SU-DHL-6 (cell line): ENCODE data around the gene HOXB1.

Source experiments
- H2AFZ ChIP-seq: fragments of 200-600 bp; sonication (generic); 2 replicates; pipeline ENCODE4 v1.6.1; 2014; ENCODE audit warnings: low read depth, mild to moderate bottlenecking, moderate library complexity, mixed read lengths, antibody characterized with exemption, low read length; ENCODE audit not compliant: severe bottlenecking
- H3F3A ChIP-seq: fragments of 200-600 bp; shearing (Covaris generic); 2 replicates; pipeline ENCODE4 v1.6.0; 2016; ENCODE audit warnings: antibody characterized with exemption, mild to moderate bottlenecking; ENCODE audit not compliant: insufficient read depth
- H3K27ac ChIP-seq: fragments of 200-600 bp; sonication (generic); 2 replicates; pipeline ENCODE4 v1.5.1; 2016; ENCODE audit warnings: low read depth, mild to moderate bottlenecking, low read length, moderate library complexity, mixed read lengths
- H3K27me3 ChIP-seq: fragments of 200-600 bp; sonication (generic), shearing (Covaris generic); 2 replicates; pipeline ENCODE4 v1.6.0; 2014; ENCODE audit warnings: mild to moderate bottlenecking, low read length
- H3K36me3 ChIP-seq: fragments of 200-600 bp; sonication (generic); 2 replicates; pipeline ENCODE4 v1.6.1; 2014; ENCODE audit warnings: mild to moderate bottlenecking, low read length, mixed read lengths
- H3K4me2 ChIP-seq: fragments of 300-600, 200-600 bp; shearing (Covaris generic), sonication (generic); 2 replicates; pipeline ENCODE4 v1.6.0; 2014; ENCODE audit warnings: low read length, low read depth, mild to moderate bottlenecking; ENCODE audit not compliant: poor library complexity, severe bottlenecking
- H3K4me3 ChIP-seq: fragments of 200-600 bp; sonication (generic); 2 replicates; pipeline ENCODE4 v1.5.1; 2014; ENCODE audit warnings: antibody characterized with exemption, low read length, mild to moderate bottlenecking, mixed read lengths; ENCODE audit not compliant: insufficient read depth, poor library complexity, severe bottlenecking
- H3K79me2 ChIP-seq: fragments of 200-600 bp; sonication (generic); 2 replicates; pipeline ENCODE4 v1.6.1; 2014; ENCODE audit warnings: mild to moderate bottlenecking, low read length, moderate library complexity; ENCODE audit not compliant: insufficient read depth
- H3K9ac ChIP-seq: fragments of 200-600 bp; sonication (generic); 2 replicates; pipeline ENCODE4 v1.7.0; 2014; ENCODE audit warnings: mild to moderate bottlenecking, low read length
- H3K9me2 ChIP-seq: fragments of 200-600 bp; sonication (generic); replicated peaks from 2 replicates; pipeline ENCODE4 v1.6.1; 2014; ENCODE audit warnings: low read length; ENCODE audit not compliant: insufficient read depth
- H3K9me3 ChIP-seq: fragments of 200-600 bp; sonication (generic); 2 replicates; pipeline ENCODE4 v1.6.1; 2014; ENCODE audit warnings: low read length, mixed read lengths; ENCODE audit not compliant: insufficient read depth
- H4K20me1 ChIP-seq: fragments of 200-600 bp; sonication (generic); 2 replicates; pipeline ENCODE4 v1.6.1; 2014; ENCODE audit warnings: low read depth, mild to moderate bottlenecking, antibody characterized with exemption, low read length, moderate library complexity, mixed read lengths
- CTCF ChIP-seq: fragments of 200-600 bp; sonication (generic); IDR thresholded peaks from one replicate; pipeline ENCODE4 v1.5.1; 2017; ENCODE audit warnings: antibody characterized with exemption, mild to moderate bottlenecking, low read length, moderate library complexity; ENCODE audit not compliant: insufficient read depth, poor library complexity, severe bottlenecking
- EZH2phosphoT487 ChIP-seq: fragments of 200-600 bp; sonication (generic), shearing (Covaris generic); conservative IDR thresholded peaks from 2 replicates; pipeline ENCODE4 v1.6.1; 2018; ENCODE audit warnings: mild to moderate bottlenecking, antibody characterized with exemption, low read length, moderate library complexity, mixed read lengths

The HOXB1 gene

GRCh38 chr17:48541036-48541576 lies 10.3 kb upstream of the HOXB1 start:
- Histone ChIP-seq H3K4me2 (no peak overlapping the region), H3K27ac (no peak overlapping the region), H4K20me1 (no peaks in the 10 kb centered on the region), H2AFZ (no peak overlapping the region), H3K9me2 (no peaks in the 10 kb centered on the region), H3K36me3 (no peaks in the 10 kb centered on the region), H3K9me3 (no peaks in the 10 kb centered on the region), H3K79me2 (no peaks in the 10 kb centered on the region), H3F3A (no peaks in the 10 kb centered on the region), H3K4me3 (no peak overlapping the region), H3K9ac (no peak overlapping the region), H3K27me3 (no peaks in the 10 kb centered on the region; the same call in 1 of the 2 replicates)
- TF ChIP-seq EZH2phosphoT487 = no peak
- no peak for TF ChIP-seq CTCF

GRCh38 chr17:48540213-48540612 lies 9.4 kb upstream of the HOXB1 start:
- Histone ChIP-seq H3K79me2 (no peaks in the 10 kb centered on the region), H3F3A (no peaks in the 10 kb centered on the region), H3K27me3 (no peaks in the 10 kb centered on the region; the same call in 1 of the 2 replicates), H4K20me1 (no peaks in the 10 kb centered on the region), H3K27ac (no peak overlapping the region), H3K9me2 (no peaks in the 10 kb centered on the region), H3K4me2 (no peak overlapping the region), H3K9ac (no peak overlapping the region), H3K9me3 (no peaks in the 10 kb centered on the region), H2AFZ (no peak overlapping the region), H3K4me3 (no peak overlapping the region), H3K36me3 (no peaks in the 10 kb centered on the region)
- TF ChIP-seq EZH2phosphoT487 (no peak), CTCF (no peak)

- H3K9me3 ChIP-seq = no peaks in the 10 kb centered on the region
- H3K9ac ChIP-seq = no peak overlapping the region
- no peaks in the 10 kb centered on the region for H3F3A ChIP-seq
- H3K27me3 ChIP-seq = no peaks in the 10 kb centered on the region; the same call in 1 of the 2 replicates
- no peak overlapping the region for H3K27ac ChIP-seq
- no peaks in the 10 kb centered on the region for H4K20me1 ChIP-seq
- H2AFZ ChIP-seq = no peak overlapping the region
- H3K36me3 ChIP-seq = no peaks in the 10 kb centered on the region
- H3K4me3 ChIP-seq = no peak overlapping the region
- no peaks in the 10 kb centered on the region for H3K79me2 ChIP-seq
- H3K9me2 ChIP-seq = no peaks in the 10 kb centered on the region
- H3K4me2 ChIP-seq = no peak overlapping the region
- TF ChIP-seq EZH2phosphoT487 = no peak
- TF ChIP-seq CTCF = no peak
Measured at GRCh38 chr17:48539177-48539576, 8.4 kb upstream of the HOXB1 start.
